GM10266 (cell line): ENCODE measurements around the gene SEMA4G.

Source experiments
- DNase-seq: peaks from one replicate; pipeline ENCODE4 v3.0.0; 2012; ENCODE audit errors: extremely low spot score
- CTCF ChIP-seq: IDR thresholded peaks from 2 replicates; pipeline ENCODE4 v1.5.1; 2012; ENCODE audit warnings: mild to moderate bottlenecking, low read depth; ENCODE audit not compliant: control insufficient read depth, insufficient read depth; ENCODE audit errors: missing control alignments

SEMA4G gene

GRCh38 chr10:100983868-100984671 is 14.8 kb downstream of the SEMA4G start:
- TF ChIP-seq CTCF, result no peak
- no peak for DNase-seq

GRCh38 chr10:100984672-100985177 is 15.4 kb downstream of the SEMA4G start:
- no peak for TF ChIP-seq CTCF

GRCh38 chr10:100985336-100985735 is 16.0 kb downstream of the SEMA4G start:
- no peak for TF ChIP-seq CTCF

More at GRCh38 chr10:100984672-100985177, 15.4 kb downstream of the SEMA4G start:
- DNase-seq, result no peak

GRCh38 chr10:100986623-100986951 is 17.3 kb downstream of the SEMA4G start:
- TF ChIP-seq CTCF, result no peak
- DNase-seq, result no peak

More at GRCh38 chr10:100985336-100985735, 16.0 kb downstream of the SEMA4G start:
- no peak for DNase-seq

GRCh38 chr10:100986952-100987684 is 17.8 kb downstream of the SEMA4G start, which contains the start of the genes MRPL43 and TWNK:
Gene MRPL43 (minus strand): TSS chr10:100987497. CDS start chr10:100987443, 54 bp downstream.
Gene TWNK (plus strand): TSS chr10:100987543. CDS start chr10:100988211, 668 bp downstream.
- no peak for TF ChIP-seq CTCF

GRCh38 chr10:100987685-100988049 is 18.4 kb downstream of the SEMA4G start:
- DNase-seq, result no peak
- TF ChIP-seq CTCF, result no peak

More at GRCh38 chr10:100986952-100987684, 17.8 kb downstream of the SEMA4G start, which contains the start of the genes MRPL43 and TWNK:
- DNase-seq, result peak; percentile 90
